ENCODE results near the gene DIP2C.

GRCh38 chr10:663831-664251 is 25.6 kb downstream of the DIP2C start:
- TF ChIP-seq EZH2phosphoT487 (IDR thresholded peaks at IDR 0.05; ENCODE audit: borderline replicate concordance, low read depth) (no peak), POLR2AphosphoS5 (IDR thresholded peaks at IDR 0.05; ENCODE audit: low read depth, low read length) (no peak), FOSL2 (IDR thresholded peaks at IDR 0.05; ENCODE audit: borderline replicate concordance, low read depth) (no peak), FOXM1 (IDR thresholded peaks at IDR 0.05; ENCODE audit: low read depth) (no peak), GATA2 (CRISPR knock-in tag; IDR thresholded peaks at IDR 0.05) (no peak), MEF2A (IDR thresholded peaks at IDR 0.05; ENCODE audit: borderline replicate concordance, low read depth) (no peak), ELF1 (IDR thresholded peaks at IDR 0.05) (no peak)
- TF ChIP-seq, protein P1, sequence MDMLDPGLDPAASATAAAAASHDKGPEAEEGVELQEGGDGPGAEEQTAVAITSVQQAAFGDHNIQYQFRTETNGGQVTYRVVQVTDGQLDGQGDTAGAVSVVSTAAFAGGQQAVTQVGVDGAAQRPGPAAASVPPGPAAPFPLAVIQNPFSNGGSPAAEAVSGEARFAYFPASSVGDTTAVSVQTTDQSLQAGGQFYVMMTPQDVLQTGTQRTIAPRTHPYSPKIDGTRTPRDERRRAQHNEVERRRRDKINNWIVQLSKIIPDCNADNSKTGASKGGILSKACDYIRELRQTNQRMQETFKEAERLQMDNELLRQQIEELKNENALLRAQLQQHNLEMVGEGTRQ (IDR thresholded peaks at IDR 0.05; ENCODE audit: borderline replicate concordance, low read depth, low read length): no peak
- TF ChIP-seq, protein P2, sequence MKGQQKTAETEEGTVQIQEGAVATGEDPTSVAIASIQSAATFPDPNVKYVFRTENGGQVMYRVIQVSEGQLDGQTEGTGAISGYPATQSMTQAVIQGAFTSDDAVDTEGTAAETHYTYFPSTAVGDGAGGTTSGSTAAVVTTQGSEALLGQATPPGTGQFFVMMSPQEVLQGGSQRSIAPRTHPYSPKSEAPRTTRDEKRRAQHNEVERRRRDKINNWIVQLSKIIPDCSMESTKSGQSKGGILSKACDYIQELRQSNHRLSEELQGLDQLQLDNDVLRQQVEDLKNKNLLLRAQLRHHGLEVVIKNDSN (IDR thresholded peaks at IDR 0.05; ENCODE audit: borderline replicate concordance, low read depth): no peak
